ENCODE measurements around the gene ARFRP1.

Gene ARFRP1

DNA sequence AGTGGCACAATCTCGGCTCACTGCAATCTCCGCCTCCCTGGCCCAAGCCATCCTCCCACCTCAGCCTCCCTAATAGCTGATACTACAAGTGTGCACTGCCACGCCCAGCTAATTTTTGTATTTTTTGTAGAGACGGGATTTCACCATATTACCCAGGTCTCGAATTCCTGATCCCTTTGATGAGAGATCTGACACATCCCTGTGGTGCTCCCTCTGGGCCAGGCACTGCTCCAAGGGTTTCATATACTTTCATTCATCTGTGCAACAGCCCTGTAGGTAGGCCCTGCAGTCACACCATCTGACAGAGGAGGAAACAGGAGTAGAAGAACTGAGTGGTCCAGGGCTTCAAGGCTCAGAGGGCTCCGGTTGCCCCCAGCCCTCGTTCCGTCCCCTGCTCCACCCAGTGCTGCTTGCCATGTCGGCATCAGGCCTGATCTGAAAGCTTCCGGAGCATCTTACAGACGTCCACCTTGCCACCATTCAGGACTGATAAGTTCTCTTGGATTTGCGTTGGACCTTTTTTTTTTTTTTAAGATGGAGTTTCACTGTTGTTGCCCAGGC, 3.4 kb upstream of the ARFRP1 start:
- no peak overlapping the region for H3K4me3 ChIP-seq (ENCODE audit: low read depth, low read length)
- no peak for DNase-seq (ENCODE audit: low read depth)
- TF ChIP-seq, protein P1, sequence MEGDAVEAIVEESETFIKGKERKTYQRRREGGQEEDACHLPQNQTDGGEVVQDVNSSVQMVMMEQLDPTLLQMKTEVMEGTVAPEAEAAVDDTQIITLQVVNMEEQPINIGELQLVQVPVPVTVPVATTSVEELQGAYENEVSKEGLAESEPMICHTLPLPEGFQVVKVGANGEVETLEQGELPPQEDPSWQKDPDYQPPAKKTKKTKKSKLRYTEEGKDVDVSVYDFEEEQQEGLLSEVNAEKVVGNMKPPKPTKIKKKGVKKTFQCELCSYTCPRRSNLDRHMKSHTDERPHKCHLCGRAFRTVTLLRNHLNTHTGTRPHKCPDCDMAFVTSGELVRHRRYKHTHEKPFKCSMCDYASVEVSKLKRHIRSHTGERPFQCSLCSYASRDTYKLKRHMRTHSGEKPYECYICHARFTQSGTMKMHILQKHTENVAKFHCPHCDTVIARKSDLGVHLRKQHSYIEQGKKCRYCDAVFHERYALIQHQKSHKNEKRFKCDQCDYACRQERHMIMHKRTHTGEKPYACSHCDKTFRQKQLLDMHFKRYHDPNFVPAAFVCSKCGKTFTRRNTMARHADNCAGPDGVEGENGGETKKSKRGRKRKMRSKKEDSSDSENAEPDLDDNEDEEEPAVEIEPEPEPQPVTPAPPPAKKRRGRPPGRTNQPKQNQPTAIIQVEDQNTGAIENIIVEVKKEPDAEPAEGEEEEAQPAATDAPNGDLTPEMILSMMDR (IDR thresholded peaks at IDR 0.05; ENCODE audit: insufficient read depth, low read depth, low read length, missing control alignments): no peak

GRCh38 chr20:63709149-63709527, 1.4 kb upstream of the ARFRP1 start:
- TF ChIP-seq, protein P1 (IDR thresholded peaks at IDR 0.05; ENCODE audit: insufficient read depth, low read depth, low read length, missing control alignments): no peak
- peak; percentile 4 for DNase-seq (ENCODE audit: low read depth)
- peak overlapping the region; percentile 77 for H3K4me3 ChIP-seq (ENCODE audit: low read depth, low read length)

DNA sequence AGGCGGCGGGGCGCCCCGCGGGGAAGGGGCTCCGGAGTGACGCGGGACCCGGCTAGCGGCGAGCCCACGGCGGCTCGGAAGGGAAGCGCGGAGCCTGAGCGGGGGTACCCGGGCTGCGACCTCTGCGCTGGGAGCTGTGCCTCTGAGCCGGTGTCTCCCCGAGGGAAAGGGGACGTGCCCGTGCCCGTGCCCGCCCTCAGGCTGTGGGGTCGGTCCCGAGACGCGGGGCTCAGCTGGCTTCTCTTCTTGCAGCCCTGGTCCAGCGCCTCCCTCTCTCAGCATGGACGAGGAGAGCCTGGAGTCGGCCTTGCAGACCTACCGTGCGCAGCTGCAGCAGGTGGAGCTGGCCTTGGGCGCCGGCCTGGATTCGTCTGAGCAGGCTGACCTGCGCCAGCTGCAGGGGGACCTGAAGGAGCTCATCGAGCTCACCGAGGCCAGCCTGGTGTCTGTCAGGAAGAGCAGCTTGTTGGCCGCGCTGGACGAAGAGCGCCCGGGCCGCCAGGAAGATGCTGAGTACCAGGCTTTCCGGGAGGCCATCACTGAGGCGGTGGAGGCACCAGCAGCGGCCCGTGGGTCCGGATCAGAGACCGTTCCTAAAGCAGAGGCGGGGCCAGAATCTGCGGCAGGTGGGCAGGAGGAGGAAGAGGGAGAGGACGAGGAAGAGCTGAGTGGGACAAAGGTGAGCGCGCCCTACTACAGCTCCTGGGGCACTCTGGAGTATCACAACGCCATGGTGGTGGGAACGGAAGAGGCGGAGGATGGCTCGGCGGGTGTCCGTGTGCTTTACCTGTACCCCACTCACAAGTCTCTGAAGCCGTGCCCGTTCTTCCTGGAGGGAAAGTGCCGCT, 749 bp upstream of the ARFRP1 start:
- TF ChIP-seq, protein P1 (IDR thresholded peaks at IDR 0.05; ENCODE audit: insufficient read depth, low read depth, low read length, missing control alignments): no peak
- peak; percentile 43 for DNase-seq (ENCODE audit: low read depth)
- H3K4me3 ChIP-seq (ENCODE audit: low read depth, low read length): peak overlapping the region; percentile 77

DNA sequence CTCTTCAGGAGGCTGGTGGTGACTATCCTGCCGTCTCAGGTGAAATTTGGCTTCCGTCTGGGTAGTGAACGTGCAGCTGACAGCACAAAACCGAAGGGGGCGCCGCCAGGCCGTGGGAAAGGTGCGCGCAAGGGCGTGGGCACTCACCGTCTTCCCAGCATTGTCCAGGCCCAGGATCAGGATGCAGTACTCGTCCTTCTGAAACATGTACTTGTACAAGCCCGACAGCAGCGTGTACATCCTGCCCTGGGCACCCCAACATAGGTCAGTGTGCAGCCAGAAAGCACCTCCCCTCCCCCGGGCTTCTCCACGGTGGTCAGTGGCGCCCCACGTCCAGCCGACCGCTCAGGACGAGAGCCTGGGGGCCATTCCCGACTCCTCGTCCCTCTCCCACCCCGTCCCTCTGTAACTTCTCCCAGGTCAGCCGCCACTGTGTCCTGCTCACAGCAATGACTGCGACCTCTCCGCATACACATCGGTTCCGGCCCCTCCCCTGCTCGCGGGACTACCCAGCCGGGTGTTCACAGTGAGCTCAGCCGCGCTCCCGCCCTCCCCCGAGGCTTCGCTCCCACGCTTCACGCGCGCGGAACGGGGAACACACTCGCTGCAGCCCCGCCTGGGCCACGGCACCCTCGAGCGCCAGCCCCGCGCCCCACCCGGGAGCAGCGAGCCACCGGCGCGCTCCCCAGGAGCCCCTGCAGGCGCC, 771 bp downstream of the ARFRP1 start:
- peak; percentile 84 for DNase-seq (ENCODE audit: low read depth)
- peak overlapping the region; percentile 77 for H3K4me3 ChIP-seq (ENCODE audit: low read depth, low read length)
- TF ChIP-seq, protein P1 (IDR thresholded peaks at IDR 0.05; ENCODE audit: insufficient read depth, low read depth, low read length, missing control alignments): peak; percentile 84

GRCh38 chr20:63706027-63706695, 1.6 kb downstream of the ARFRP1 start:
- TF ChIP-seq, protein P1 (IDR thresholded peaks at IDR 0.05; ENCODE audit: insufficient read depth, low read depth, low read length, missing control alignments): no peak
- peak; percentile 2 for DNase-seq (ENCODE audit: low read depth)
- peak overlapping the region; percentile 77 for H3K4me3 ChIP-seq (ENCODE audit: low read depth, low read length)

DNA sequence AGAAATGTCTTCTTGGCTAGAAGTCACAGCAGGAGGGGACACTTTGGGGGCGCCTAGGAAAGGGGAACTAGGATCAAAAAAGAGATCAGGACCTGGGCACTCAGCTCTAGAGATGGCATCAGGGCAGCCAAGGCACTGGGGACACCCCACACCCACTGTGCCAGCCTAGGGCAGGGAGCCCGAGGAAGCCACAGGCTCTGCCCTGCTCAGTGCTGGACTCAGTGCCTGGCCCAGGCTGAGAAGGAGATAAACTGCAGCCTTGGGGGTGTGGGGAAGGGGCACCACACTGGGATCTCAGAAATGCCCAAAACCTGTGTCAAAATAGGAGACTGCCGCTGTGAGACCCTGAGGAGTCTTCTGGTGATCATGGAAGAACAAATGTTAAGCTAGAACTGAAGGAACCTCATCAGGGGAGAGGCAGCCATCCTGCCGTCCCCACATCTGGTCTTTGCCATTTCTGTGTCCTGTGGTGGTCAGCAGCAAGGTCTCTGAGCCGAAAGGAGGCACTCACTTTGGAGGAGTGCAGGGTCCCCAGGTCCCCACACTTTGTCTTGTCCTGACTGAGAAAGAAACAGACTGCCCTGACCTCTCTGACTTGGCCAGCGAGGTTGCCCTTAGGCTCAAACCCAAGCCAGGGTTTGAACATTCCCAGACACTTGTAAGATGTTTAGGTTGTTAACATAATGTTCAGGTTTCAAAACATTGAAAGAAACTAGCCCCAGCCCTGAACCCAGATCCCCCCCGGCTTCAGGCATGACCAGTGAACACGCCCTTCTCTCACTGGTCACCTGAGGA, 2.3 kb downstream of the ARFRP1 start:
- no peak overlapping the region for H3K4me3 ChIP-seq (ENCODE audit: low read depth, low read length)
- DNase-seq (ENCODE audit: low read depth): no peak
- TF ChIP-seq, protein P1 (IDR thresholded peaks at IDR 0.05; ENCODE audit: insufficient read depth, low read depth, low read length, missing control alignments): no peak

Measured in GM12865 (cell line).